ENCODE measurements around the gene ARSI. TPM values are rescaled to one million over a fixed set of nuclear protein-coding genes. Genes with fewer than 3 reads are reported as not detected.

ARSI gene
- total and polyA plus RNA-seq, 2 donors, result 0.59 to 0.76 TPM

DNA sequence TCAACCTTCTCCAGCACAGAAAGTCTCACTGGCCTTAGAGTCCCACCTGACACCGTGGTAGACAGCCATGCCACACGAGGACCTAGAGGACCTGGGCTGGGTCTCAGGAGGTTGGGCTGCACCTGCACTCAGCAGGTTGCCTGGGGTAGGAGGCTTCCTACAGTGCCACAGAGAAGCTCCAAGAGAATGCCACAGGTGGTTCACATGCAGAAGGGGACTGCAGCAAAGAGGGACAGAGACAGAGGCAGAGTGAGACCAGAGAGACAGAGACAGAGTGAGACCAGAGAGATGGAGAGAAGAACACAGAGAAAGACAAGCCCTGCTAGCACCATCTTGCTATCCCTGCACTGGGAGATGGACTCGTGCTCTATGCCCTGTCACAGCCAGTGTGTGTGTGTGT lies 18.8 kb downstream of the ARSI start:
- 73% methylated on average over 3 of the region's 3 CpGs for WGBS
- no peaks in the 10 kb centered on the region for H3K36me3 ChIP-seq (ENCODE audit: control insufficient read depth in 2 of 2, insufficient read depth in 2 of 2, low read length in 1 of 2)
- no peak overlapping the region for H3K27ac ChIP-seq (ENCODE audit: low read depth in 1 of 2, low read length in 1 of 2)
- H3K4me1 ChIP-seq (ENCODE audit: control insufficient read depth in 2 of 2, insufficient read depth in 2 of 2, low read length in 2 of 2), result no peaks in the 10 kb centered on the region
- peaks cover 0 to 4% of the 10 kb centered on the region in 2 donors for H3K27me3 ChIP-seq (ENCODE audit: control insufficient read depth in 2 of 2, insufficient read depth in 1 of 2, low read length in 1 of 2)
- H3K4me3 ChIP-seq (ENCODE audit: low read length in 2 of 2), result no peak overlapping the region
- H3K9me3 ChIP-seq (ENCODE audit: control insufficient read depth in 2 of 2, insufficient read depth in 1 of 2, low read length in 1 of 2), result no peaks in the 10 kb centered on the region
- no peak for DNase-seq (ENCODE audit: low read depth in 6 of 9, low spot score in 9 of 9)

DNA sequence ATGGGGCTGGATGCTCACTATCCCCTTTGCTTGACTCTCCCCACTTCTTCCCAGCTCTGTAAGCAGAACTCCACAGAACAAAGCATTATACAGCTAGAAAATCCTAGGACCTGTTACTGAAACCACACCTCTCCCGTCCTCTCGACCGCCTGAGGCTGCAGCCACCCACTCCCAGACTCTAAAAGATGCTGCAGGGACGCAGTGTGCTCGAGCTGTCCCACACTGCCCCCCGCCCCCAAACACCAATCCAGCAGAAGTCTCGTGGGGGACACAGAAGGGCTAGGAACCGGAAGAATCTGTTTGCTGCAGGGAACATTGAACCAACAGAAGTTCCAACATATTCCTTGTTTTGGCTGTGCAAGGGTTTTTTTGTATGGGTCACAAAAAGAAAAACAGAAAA lies 20.7 kb downstream of the ARSI start:
- peaks cover 0 to 4% of the 10 kb centered on the region in 2 donors for H3K27me3 ChIP-seq (ENCODE audit: control insufficient read depth in 2 of 2, insufficient read depth in 1 of 2, low read length in 1 of 2)
- no peaks in the 10 kb centered on the region for H3K4me1 ChIP-seq (ENCODE audit: control insufficient read depth in 2 of 2, insufficient read depth in 2 of 2, low read length in 2 of 2)
- no peak overlapping the region for H3K4me3 ChIP-seq (ENCODE audit: low read length in 2 of 2)
- 93% methylated on average over 8 of the region's 8 CpGs for WGBS
- H3K36me3 ChIP-seq (ENCODE audit: control insufficient read depth in 2 of 2, insufficient read depth in 2 of 2, low read length in 1 of 2), result no peaks in the 10 kb centered on the region
- H3K9me3 ChIP-seq (ENCODE audit: control insufficient read depth in 2 of 2, insufficient read depth in 1 of 2, low read length in 1 of 2), result no peaks in the 10 kb centered on the region
- no peak for DNase-seq (ENCODE audit: low read depth in 6 of 9, low spot score in 9 of 9)
- H3K27ac ChIP-seq (ENCODE audit: low read depth in 1 of 2, low read length in 1 of 2), result no peak overlapping the region

GRCh38 chr5:150279330-150280020 lies 23.2 kb downstream of the ARSI start:
- Histone ChIP-seq H3K27ac (ENCODE audit: low read depth in 1 of 2, low read length in 1 of 2) (no peak overlapping the region), H3K27me3 (ENCODE audit: control insufficient read depth in 2 of 2, insufficient read depth in 1 of 2, low read length in 1 of 2) (peaks cover 0 to 4% of the 10 kb centered on the region in 2 donors), H3K36me3 (ENCODE audit: control insufficient read depth in 2 of 2, insufficient read depth in 2 of 2, low read length in 1 of 2) (no peaks in the 10 kb centered on the region), H3K4me3 (ENCODE audit: low read length in 2 of 2) (no peak overlapping the region), H3K9me3 (ENCODE audit: control insufficient read depth in 2 of 2, insufficient read depth in 1 of 2, low read length in 1 of 2) (no peaks in the 10 kb centered on the region), H3K4me1 (ENCODE audit: control insufficient read depth in 2 of 2, insufficient read depth in 2 of 2, low read length in 2 of 2) (no peaks in the 10 kb centered on the region)
- 94% methylated on average over 13 of the region's 13 CpGs for WGBS
- no peak for DNase-seq (ENCODE audit: low read depth in 6 of 9, low spot score in 9 of 9)

- DNase-seq (ENCODE audit: low read depth in 6 of 9, low spot score in 9 of 9), result no peak
- no peaks in the 10 kb centered on the region for H3K9me3 ChIP-seq (ENCODE audit: control insufficient read depth in 2 of 2, insufficient read depth in 1 of 2, low read length in 1 of 2)
- peaks cover 0 to 4% of the 10 kb centered on the region in 2 donors for H3K27me3 ChIP-seq (ENCODE audit: control insufficient read depth in 2 of 2, insufficient read depth in 1 of 2, low read length in 1 of 2)
- no peak overlapping the region for H3K27ac ChIP-seq (ENCODE audit: low read depth in 1 of 2, low read length in 1 of 2)
- no peaks in the 10 kb centered on the region for H3K36me3 ChIP-seq (ENCODE audit: control insufficient read depth in 2 of 2, insufficient read depth in 2 of 2, low read length in 1 of 2)
- WGBS, result 95% methylated on average over 6 of the region's 6 CpGs
- H3K4me1 ChIP-seq (ENCODE audit: control insufficient read depth in 2 of 2, insufficient read depth in 2 of 2, low read length in 2 of 2), result no peaks in the 10 kb centered on the region
- no peak overlapping the region for H3K4me3 ChIP-seq (ENCODE audit: low read length in 2 of 2)
Measured at GRCh38 chr5:150278916-150279315, 23.8 kb downstream of the ARSI start.

- Histone ChIP-seq H3K4me3 (ENCODE audit: low read length in 2 of 2) (no peak overlapping the region), H3K4me1 (ENCODE audit: control insufficient read depth in 2 of 2, insufficient read depth in 2 of 2, low read length in 2 of 2) (no peaks in the 10 kb centered on the region), H3K36me3 (ENCODE audit: control insufficient read depth in 2 of 2, insufficient read depth in 2 of 2, low read length in 1 of 2) (no peaks in the 10 kb centered on the region), H3K27me3 (ENCODE audit: control insufficient read depth in 2 of 2, insufficient read depth in 1 of 2, low read length in 1 of 2) (peaks cover 0 to 4% of the 10 kb centered on the region in 2 donors), H3K27ac (ENCODE audit: low read depth in 1 of 2, low read length in 1 of 2) (no peak overlapping the region), H3K9me3 (ENCODE audit: control insufficient read depth in 2 of 2, insufficient read depth in 1 of 2, low read length in 1 of 2) (no peaks in the 10 kb centered on the region)
- no peak for DNase-seq (ENCODE audit: low read depth in 6 of 9, low spot score in 9 of 9)
- WGBS, result 75% methylated on average over 7 of the region's 7 CpGs
Measured at GRCh38 chr5:150278046-150278730, 24.5 kb downstream of the ARSI start.

GRCh38 chr5:150277043-150277442 lies 25.7 kb downstream of the ARSI start:
- 86% methylated on average over 4 of the region's 4 CpGs for WGBS
- no peak overlapping the region for H3K27ac ChIP-seq (ENCODE audit: low read depth in 1 of 2, low read length in 1 of 2)
- no peak for DNase-seq (ENCODE audit: low read depth in 6 of 9, low spot score in 9 of 9)

GRCh38 chr5:150274811-150275210 lies 27.9 kb downstream of the ARSI start:
- Histone ChIP-seq H3K4me1 (ENCODE audit: control insufficient read depth in 2 of 2, insufficient read depth in 2 of 2, low read length in 2 of 2) (no peaks in the 10 kb centered on the region), H3K4me3 (ENCODE audit: low read length in 2 of 2) (no peak overlapping the region), H3K27ac (ENCODE audit: low read depth in 1 of 2, low read length in 1 of 2) (no peak overlapping the region), H3K27me3 (ENCODE audit: control insufficient read depth in 2 of 2, insufficient read depth in 1 of 2, low read length in 1 of 2) (peaks cover 0 to 4% of the 10 kb centered on the region in 2 donors), H3K9me3 (ENCODE audit: control insufficient read depth in 2 of 2, insufficient read depth in 1 of 2, low read length in 1 of 2) (no peaks in the 10 kb centered on the region), H3K36me3 (ENCODE audit: control insufficient read depth in 2 of 2, insufficient read depth in 2 of 2, low read length in 1 of 2) (no peaks in the 10 kb centered on the region)
- DNase-seq (ENCODE audit: low read depth in 6 of 9, low spot score in 9 of 9), result no peak
- WGBS, result 95% methylated on average over 4 of the region's 4 CpGs

More at GRCh38 chr5:150277043-150277442, 25.7 kb downstream of the ARSI start:
- Histone ChIP-seq H3K36me3 (ENCODE audit: control insufficient read depth in 2 of 2, insufficient read depth in 2 of 2, low read length in 1 of 2) (no peaks in the 10 kb centered on the region), H3K4me1 (ENCODE audit: control insufficient read depth in 2 of 2, insufficient read depth in 2 of 2, low read length in 2 of 2) (no peaks in the 10 kb centered on the region), H3K9me3 (ENCODE audit: control insufficient read depth in 2 of 2, insufficient read depth in 1 of 2, low read length in 1 of 2) (no peaks in the 10 kb centered on the region), H3K27me3 (ENCODE audit: control insufficient read depth in 2 of 2, insufficient read depth in 1 of 2, low read length in 1 of 2) (peaks cover 0 to 4% of the 10 kb centered on the region in 2 donors), H3K4me3 (ENCODE audit: low read length in 2 of 2) (no peak overlapping the region)

DNA sequence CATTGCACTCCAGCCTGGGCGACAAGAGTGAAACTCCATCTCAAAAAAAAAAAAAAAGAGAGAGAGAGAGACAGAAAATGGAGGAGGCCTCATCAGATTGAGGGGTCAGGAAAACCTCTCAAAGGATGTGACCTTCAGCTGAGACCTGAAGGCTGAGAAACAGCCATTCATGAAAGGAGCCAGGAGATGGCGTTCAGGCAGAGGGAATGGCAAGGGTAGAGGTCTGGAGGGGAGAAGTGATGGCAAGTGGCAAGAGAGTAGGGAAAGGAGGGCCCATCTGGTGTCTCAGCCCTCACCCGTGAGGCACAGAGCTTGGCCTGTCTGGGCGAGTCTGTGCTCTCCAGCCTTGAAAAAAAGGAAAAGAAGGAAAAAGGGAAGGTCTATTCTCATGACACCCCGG lies 30.2 kb downstream of the ARSI start:
- DNase-seq (ENCODE audit: low read depth in 6 of 9, low spot score in 9 of 9), result peak in 1 of 9 donors; percentile 15
- no peaks in the 10 kb centered on the region for H3K4me1 ChIP-seq (ENCODE audit: control insufficient read depth in 2 of 2, insufficient read depth in 2 of 2, low read length in 2 of 2)
- no peaks in the 10 kb centered on the region for H3K27me3 ChIP-seq (ENCODE audit: control insufficient read depth in 2 of 2, insufficient read depth in 1 of 2, low read length in 1 of 2)
- no peaks in the 10 kb centered on the region for H3K36me3 ChIP-seq (ENCODE audit: control insufficient read depth in 2 of 2, insufficient read depth in 2 of 2, low read length in 1 of 2)
- H3K27ac ChIP-seq (ENCODE audit: low read depth in 1 of 2, low read length in 1 of 2), result no peak overlapping the region
- H3K9me3 ChIP-seq (ENCODE audit: control insufficient read depth in 2 of 2, insufficient read depth in 1 of 2, low read length in 1 of 2), result no peaks in the 10 kb centered on the region
- H3K4me3 ChIP-seq (ENCODE audit: low read length in 2 of 2), result no peak overlapping the region
- 87% methylated on average over 5 of the region's 5 CpGs for WGBS

DNA sequence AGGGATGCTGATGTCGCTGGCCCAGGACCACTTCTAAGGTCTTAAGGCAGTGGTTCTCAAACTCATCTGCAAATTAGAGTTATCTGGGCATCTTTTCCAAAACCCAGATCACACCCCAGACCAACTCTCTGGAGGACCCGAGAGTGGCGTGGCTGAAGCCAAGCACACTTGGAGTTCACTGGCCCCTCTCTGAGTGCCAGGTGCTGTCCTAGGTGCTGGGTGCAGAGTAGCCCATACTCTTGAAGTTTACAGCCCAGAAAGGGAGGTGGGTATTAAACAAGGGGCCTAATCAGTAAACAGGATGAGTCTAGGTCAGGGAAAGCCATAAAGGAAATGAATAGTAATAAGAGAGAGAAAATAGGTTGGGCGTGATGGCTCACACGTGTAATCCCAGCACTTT lies 30.8 kb downstream of the ARSI start:
- no peaks in the 10 kb centered on the region for H3K4me1 ChIP-seq (ENCODE audit: control insufficient read depth in 2 of 2, insufficient read depth in 2 of 2, low read length in 2 of 2)

More for the DNA sequence above, 30.8 kb downstream of the ARSI start:
- Histone ChIP-seq H3K27ac (ENCODE audit: low read depth in 1 of 2, low read length in 1 of 2) (no peak overlapping the region), H3K4me3 (ENCODE audit: low read length in 2 of 2) (no peak overlapping the region), H3K36me3 (ENCODE audit: control insufficient read depth in 2 of 2, insufficient read depth in 2 of 2, low read length in 1 of 2) (no peaks in the 10 kb centered on the region), H3K9me3 (ENCODE audit: control insufficient read depth in 2 of 2, insufficient read depth in 1 of 2, low read length in 1 of 2) (no peaks in the 10 kb centered on the region), H3K27me3 (ENCODE audit: control insufficient read depth in 2 of 2, insufficient read depth in 1 of 2, low read length in 1 of 2) (no peaks in the 10 kb centered on the region)
- 92% methylated on average over 5 of the region's 5 CpGs for WGBS
- DNase-seq (ENCODE audit: low read depth in 6 of 9, low spot score in 9 of 9), result no peak
